ENCODE results near the gene MRPS18A. TPM values are rescaled to one million over a fixed set of nuclear protein-coding genes. Genes with fewer than 3 reads are reported as not detected.

Gene MRPS18A
- total and polyA plus RNA-seq, 9 of the 15 experiments (the other 6 are each of a cell fraction or from before 2014, with no cell fraction given): 87.5 to 243 (median 125) TPM

GRCh38 chr6:43629505-43630300 is 57.9 kb downstream of the MRPS18A start (continued):
- TF ChIP-seq CTCFL (IDR thresholded peaks at IDR 0.05; ENCODE audit: borderline replicate concordance, insufficient read depth, low read depth, low read length, poor library complexity, severe bottlenecking) (no peak), ZKSCAN3 (CRISPR knock-in tag; IDR thresholded peaks at IDR 0.05) (no peak), AFF4 (CRISPR knock-in tag; IDR thresholded peaks at IDR 0.05) (peak; percentile 83; the same call in 1 of the 2 replicates), RHOXF2B (CRISPR knock-in tag; conservative IDR thresholded peaks at IDR 0.05) (peak; percentile 78; the same call in 1 of the 2 replicates), PPARD (CRISPR knock-in tag; IDR thresholded peaks at IDR 0.05) (no peak), TCF7L2 (IDR thresholded peaks at IDR 0.05; ENCODE audit: low read depth, low read length) (no peak), ZBTB43 (CRISPR knock-in tag; IDR thresholded peaks at IDR 0.05) (no peak), HDAC6 (IDR thresholded peaks at IDR 0.05; ENCODE audit: low read depth, low read length) (no peak), DDX20 (tag; IDR thresholded peaks at IDR 0.05; ENCODE audit: low read depth) (no peak), ZNF354B (CRISPR knock-in tag; IDR thresholded peaks at IDR 0.05) (no peak), POLR2B (IDR thresholded peaks at IDR 0.05; ENCODE audit: low read depth, partially characterized antibody) (peak; percentile 98), ELK3 (CRISPR knock-in tag; IDR thresholded peaks at IDR 0.05) (0 out of 2 replicates have a peak, but pooled peaks have one; percentile 61), CREB3 (tag; conservative IDR thresholded peaks at IDR 0.05; ENCODE audit: low read depth) (peak; percentile 66), ZNF695 (CRISPR knock-in tag; IDR thresholded peaks at IDR 0.05) (no peak), ZFX (CRISPR knock-in tag; IDR thresholded peaks at IDR 0.05) (no peak), PCBP2 (IDR thresholded peaks at IDR 0.05; ENCODE audit: low read depth, low read length, poor library complexity, severe bottlenecking) (no peak), FOXA3 (CRISPR knock-in tag; conservative IDR thresholded peaks at IDR 0.05 in 1 of 2, IDR thresholded peaks at IDR 0.05 in 1 of 2) (no peak)
